NCI-H1092 treated with DMSO at 0.1 percent for 48 hours (cell line): ENCODE measurements around the gene RECK.
A peak's percentile ranks its signal among the peaks of the same experiment; 100 is the strongest.
"Not testable (repeated sequence)": the region's sequence is repeated elsewhere in the genome, so short reads cannot be mapped to it uniquely, and the experiment has no call there.

ENCODE experiments used
- DNase-seq: peaks from one replicate; lab custom pipeline; 2025; lab: John Stamatoyannopoulos, UW

RECK gene

DNA sequence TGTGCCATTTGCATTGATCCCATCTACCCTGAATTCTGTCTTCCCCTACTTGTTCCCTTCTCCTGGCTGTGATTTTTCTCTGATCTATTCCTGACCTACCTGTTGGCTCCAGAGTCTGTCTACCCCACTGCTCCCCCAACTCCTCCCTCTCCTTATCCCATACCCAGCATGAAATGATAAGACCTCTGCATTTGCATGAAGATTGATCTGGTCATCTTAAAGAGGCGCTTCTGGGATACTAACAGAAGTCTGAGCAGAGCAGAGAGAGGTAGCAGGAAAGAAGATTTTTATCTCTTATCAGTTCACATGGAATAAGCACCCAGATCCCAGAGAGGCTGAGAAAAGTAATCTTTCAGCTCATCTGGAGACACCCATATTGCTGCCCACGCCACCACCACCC is 81.5 kb downstream of the RECK start:
- no peak for DNase-seq

DNA sequence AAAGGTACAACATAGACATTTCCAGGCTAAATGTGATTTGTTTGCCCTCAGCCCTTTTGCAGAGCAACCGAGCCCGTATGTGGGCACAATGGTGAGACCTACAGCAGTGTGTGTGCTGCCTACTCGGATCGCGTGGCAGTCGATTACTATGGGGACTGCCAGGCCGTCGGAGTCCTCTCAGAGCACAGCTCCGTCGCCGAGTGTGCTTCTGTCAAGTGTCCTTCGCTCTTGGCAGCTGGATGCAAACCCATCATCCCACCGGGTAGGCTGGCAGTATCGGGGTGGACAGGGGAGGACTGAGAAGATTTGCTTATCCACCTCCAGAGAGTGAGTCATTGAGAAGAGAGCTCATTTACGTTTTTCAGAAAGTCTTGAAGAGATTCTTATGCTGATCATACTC is 82.0 kb downstream of the RECK start:
- DNase-seq = peak; percentile 53

DNA sequence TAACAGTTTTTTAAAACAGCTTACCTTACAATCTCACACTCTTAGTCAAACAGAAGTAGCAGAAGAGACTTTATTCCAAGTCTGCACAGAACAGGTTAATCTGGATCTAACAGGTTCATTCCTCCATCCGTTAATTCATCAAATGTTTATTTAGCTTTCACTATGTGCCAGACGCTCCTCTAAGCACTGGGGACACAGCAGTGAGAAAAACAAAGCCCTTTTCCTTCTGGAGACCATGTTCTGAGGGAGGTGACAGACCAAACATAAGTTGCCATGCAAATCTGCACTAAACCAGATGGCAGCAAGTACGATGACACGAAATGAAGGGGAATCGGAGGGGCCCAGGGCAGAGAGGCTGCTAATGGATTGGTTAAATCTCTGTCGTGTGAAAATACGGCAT is 82.8 kb downstream of the RECK start:
- DNase-seq = no peak

DNA sequence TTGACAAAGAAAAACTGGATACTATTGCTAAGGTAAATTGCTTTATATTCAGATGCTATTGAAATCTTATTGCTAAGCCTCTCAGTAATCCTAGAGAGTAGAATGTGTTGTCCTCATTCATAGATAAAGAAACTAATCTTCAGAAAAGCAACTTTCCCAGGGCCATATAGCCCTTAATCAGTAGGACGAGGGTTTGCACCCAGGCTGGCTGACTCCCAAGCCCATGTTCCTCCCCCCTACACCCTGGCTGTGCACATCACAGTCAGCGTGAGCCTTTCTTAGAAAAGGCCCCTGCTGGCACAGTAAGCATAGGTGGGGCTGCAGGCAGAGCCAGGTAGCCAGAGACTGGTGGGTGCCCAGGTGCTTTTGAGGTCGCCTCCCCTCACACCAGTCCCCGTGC is 84.0 kb downstream of the RECK start:
- no peak for DNase-seq

DNA sequence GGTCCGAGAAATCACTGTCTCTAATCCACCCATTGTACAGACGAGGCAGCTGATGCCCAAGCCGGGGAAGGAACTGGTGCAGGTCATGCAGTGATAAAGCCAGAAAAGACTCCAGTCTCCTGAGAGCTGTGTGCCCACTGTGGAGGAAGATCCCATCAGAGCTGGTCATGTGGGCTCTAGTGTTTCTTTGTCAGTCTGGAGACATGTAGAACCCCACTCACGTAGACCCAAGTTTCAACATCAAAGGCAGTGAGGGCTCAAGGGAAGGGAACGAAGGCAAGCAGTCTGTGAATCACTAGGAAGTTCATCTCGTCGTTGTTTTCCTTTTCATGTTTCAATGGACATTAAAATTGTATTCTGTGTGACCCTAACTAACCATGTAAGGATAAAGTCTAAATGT is 85.3 kb downstream of the RECK start:
- no peak for DNase-seq

DNA sequence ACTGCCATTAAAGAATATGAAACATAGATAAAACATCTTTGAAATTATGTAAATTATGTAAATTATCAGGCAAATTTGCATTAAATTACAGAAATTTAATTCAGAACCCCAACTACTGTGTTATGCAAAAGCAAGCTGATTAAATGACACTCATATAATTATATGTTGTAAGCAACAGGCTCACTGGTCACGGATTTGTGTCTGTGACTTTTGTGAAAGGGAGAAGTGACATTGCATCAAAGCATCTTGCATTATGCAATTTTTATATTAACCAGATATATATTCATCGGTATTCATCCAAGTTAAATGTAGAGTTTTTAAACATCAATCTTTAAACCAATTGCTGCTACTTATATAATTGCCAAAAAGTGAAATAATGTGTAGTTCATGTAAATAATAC is 86.8 kb downstream of the RECK start:
- DNase-seq = no peak

DNA sequence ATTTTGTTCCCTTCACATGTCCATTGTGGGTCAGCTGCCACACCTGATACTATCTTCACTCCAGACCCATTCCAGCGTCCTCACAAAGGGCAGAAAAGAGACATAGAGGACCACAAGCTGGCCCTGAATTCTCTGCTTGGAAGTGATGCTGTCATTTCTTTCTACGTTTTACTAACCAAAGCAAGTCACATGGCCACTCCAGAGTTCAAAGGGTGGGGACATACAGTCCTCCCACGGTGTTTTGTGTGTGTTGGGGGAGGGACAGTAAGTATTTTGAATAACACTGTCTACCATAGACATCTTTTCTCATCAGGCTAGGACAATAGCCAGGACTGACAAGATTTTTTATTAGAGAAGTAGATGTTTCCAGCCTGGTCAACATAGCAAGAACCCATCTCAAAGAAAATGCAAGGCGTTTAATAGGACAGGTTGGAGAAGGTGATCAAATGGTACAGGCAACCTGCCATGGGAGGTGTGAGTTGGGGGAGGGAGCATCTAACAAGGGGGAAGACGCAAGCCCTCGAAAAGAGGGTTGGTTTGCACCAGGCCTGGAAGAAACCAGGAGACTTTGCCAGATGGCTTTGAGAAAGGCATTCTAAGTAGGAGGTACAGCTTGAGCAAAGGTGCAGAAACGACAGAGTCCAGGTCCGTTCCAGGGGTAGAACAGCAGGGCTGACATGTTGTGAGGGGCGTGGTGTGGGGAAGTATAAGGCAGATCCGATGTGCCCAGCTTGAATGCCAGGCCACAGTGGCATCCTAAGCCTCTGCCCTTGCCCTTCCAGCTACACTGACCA is 88.5 kb downstream of the RECK start:
- no peak for DNase-seq

DNA sequence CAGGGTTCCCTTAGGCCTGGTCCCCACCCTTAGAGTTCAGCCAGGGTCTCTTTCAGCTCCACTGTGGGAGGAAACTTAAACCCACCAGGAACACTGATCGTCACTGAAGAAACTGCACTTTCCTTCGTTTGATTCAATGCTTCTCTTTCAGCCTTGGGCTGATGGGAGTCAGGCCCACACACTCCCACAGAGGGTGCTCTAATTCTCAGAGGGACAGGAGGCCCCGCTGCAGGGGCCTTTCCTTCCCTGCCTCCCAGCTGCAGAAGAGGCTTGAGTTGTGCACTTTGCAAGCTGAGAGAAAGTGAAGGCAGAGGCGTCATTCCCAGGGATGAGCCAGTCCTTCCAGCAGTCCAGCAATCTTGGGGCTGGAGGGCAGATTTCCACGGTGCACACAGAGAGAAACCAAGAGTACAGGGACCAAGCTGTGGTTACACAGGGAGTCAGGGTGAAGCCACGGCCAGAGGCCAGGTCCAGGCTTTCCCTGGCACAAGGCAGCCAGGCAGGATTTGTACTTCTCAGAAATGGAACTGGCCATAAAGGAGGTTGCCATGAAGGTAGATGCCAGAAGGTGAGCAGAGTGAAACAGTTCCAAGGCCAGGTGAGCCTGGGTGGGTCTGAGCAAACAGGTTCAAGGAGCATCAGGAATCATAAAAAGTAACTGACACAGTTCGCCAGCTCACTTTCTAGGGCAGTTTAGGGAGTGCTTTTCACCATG is 89.5 kb downstream of the RECK start:
- no peak for DNase-seq

DNA sequence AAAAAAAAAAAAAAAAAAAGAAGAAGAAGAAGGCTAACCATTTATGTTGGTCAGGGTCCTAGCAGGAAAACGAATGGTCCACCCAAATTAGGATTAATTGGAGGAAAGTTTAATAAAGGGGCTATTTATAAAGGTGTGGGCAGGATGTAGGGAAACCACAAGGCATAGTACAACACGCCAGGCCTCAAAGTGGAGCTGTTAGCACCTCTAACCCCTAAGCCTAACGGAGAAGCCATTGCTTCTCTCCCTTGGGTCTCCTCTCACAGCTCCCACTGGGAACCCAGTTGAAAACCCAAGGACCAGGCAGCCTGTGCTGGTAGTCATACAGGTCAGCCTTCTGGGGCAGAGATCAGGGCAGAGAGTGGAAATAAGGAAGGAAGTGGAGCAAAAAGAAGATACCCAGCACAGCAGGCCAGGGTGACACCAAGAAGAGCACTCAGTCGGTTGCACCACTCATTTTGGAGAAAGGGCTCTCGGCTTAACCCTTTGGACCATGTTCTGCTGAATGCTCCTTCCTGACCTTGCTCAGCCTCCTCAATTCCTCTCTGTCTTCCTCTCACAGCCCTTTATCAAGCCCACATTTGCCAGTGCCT is 91.0 kb downstream of the RECK start:
- no peak for DNase-seq

DNA sequence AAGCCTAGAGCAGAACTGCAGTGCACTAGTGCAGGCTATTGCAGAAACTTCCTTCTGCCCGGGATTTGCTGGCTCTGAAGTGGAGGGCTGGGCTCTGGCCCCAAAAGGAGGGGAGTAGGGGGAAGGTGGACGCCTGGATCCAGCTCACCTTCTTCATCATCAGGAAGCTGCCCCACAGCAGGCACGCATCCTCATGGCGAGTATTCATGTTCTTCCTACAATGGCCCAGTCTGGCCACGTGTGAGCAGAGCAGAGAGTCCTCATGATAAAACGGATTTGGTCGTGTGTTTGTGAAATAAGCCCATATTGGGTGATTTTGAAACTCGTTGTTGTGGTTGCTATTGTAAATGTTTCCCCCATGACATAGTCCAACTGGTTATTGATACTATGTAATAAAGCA is 91.6 kb downstream of the RECK start:
- DNase-seq = no peak

DNA sequence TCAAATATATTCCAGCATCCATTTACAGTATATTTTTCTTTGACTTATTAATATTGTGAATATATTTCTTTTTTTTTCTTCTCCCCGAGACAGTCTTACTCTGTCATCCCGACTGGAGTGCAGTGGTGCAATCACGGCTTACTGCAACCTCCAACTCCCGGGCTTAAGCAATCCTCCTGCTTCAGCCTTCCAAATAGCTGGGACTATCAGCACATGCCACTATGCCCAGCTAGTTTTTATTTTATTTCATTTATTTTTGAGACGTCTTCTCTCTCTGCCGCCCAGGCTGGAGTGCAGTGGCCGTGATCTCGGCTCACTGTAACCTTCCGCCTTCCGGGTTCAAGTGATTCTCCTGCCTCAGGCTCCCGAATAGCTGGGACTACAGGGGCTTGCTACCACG is 92.4 kb downstream of the RECK start:
- DNase-seq = no peak

DNA sequence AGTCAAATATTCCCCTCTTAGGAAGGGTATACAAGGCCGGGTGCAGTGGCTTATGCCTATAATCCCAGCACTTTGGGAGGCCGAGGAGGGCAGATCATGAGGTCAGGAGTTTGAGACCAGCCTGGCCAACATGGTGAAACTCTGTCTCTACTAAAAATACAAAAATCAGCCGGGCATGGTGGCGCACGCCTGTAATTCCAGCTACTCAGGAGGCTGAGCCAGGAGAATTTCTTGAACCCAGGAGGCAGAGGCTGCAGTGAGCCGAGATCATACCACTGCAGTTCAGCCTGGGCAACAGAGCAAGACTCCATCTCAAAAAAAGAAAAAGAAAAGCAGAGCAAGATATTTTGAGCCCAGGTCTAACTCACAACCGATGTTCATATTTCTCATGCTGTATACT is 95.0 kb downstream of the RECK start:
- DNase-seq = not testable (repeated sequence)

DNA sequence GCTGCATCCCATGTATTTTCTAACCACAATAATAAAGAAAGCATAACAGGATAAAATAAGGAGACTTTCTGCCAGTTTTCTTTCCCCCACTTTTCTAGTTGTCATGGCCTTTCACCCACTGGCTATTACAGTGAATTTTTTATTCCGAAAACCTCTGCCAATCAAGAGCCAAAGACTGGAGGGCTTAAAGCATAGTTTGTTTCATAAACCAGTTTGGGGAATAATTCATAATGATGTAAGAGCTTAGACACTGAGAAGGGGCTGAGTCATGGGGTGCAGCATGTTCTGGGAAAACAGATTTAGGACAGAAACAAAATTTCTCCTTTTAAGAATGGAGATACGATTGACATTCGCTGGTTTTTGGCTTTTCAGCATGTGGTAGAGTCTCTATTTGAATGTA is 95.4 kb downstream of the RECK start:
- no peak for DNase-seq

DNA sequence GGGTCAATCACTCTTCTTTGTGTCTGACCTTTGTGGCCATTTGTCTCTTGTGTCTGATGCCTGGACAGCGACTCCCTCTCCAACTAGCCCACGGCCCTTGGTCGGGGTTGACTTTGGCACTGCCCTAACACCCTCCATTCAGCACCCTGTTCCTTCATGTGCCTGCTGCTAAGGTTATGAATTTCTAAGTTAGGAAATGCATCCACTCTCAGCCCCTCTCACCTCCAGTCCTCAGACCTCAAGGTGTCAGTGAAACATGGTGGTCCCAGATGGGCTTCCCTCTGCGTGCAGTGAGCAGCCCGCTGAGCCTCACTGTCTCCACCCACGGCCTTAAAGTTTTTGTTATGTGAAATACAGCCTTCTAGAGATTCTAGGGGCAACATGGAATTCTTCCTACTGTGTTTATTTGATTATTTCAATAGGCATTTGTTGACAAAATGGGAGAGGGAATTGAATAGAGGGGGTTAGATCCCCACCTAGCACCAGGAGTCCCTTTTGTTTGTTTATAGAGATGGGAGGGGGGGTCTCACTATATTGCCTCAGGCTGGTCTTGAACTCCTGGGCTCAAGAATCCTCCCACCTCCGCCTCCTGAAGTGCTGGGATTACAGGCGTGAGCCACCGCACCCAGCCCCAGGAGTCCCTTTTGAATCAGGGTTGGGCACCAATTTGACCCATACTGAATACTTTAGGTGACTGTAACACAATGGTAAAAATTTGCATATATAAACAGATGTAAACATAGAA is 98.2 kb downstream of the RECK start:
- DNase-seq = no peak

DNA sequence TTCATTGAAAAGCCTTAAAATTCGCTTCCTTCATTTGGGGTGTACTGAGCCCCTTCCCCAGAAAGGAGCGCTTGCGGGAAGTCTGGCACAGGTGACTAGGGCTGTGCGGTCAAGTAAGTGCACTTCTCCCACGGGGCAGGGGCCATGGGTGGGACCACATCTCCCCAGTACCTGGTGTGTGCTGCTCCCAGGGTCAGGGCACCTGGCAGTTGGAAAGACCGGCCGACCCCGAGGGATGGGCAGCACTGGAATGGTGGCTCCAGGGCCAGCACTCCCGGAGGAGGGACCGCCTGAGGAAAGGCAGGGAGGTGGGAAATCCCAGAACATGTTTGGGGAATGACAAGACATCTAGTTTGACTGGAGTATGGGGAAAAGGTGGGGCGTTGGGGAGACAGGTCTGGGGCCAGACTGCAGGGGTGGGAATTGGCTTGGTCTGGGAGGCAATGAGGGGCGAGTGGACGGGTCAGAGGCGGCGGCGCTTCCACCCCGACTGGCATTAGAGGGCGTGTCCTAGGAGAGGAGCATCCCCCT is 99.1 kb downstream of the RECK start:
- DNase-seq = no peak

DNA sequence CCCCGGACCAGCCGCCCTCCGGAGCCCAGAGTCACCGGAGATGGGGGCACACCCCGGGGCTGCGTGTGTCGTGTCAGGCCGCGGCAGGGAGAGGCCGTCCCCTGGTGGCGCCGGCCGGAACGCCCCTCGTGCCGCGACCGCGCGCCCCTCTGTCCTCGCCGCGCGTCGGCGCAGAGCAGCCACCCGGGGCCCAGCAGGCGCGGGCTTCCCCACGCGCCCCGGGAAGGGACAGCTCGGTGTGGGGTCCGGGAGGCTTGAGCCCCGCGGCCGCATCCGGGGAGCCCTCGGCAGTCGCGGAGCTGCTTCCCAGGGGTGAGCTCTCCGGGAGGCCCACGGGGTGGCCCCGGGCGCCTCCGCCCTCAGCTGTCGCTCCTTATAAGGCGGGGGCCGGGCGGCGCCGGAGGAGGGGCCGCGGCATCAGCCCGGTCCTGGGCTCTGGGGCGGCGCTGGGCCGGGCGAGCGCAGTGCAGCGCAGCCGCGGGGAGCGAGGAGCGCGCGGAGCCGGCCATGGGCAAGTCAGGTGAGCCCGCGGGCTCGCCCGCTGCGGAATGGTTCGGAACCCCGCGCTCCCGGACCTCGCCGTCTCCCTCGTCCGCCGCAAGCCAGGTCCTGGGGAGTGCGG is 99.7 kb downstream of the RECK start, which contains the start of gene GLIPR2:
GLIPR2 (plus strand) TSS at position 462 of the 622 bp plus-strand sequence; CDS start at position 508, 46 bp downstream.
- DNase-seq = peak; percentile 56

DNA sequence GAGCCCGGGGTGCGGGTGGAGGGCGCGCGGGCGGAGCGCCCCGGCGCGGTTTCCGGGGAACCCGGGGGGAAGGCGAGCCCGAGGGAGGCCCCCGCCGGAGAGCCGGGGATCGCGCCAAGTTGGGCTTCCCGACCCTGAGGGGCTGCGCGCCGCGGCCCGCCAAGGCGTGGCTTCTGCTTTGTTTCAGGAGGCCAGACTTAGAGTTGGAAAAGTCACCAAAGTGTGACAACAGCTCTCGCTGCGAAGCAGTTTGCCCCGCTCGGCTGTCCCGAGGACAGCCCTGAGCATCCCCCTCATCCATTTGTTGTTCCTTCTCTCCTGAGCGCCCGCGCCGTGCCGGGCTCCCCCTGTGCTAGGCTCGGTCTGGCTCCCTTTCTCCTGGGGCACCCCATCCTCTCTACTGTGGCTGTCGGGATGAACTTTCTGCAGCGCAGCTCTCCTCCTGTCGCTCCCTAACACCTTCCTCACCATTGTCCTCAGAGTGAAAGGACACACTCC is 100.2 kb downstream of the RECK start:
- peak; percentile 19 for DNase-seq

DNA sequence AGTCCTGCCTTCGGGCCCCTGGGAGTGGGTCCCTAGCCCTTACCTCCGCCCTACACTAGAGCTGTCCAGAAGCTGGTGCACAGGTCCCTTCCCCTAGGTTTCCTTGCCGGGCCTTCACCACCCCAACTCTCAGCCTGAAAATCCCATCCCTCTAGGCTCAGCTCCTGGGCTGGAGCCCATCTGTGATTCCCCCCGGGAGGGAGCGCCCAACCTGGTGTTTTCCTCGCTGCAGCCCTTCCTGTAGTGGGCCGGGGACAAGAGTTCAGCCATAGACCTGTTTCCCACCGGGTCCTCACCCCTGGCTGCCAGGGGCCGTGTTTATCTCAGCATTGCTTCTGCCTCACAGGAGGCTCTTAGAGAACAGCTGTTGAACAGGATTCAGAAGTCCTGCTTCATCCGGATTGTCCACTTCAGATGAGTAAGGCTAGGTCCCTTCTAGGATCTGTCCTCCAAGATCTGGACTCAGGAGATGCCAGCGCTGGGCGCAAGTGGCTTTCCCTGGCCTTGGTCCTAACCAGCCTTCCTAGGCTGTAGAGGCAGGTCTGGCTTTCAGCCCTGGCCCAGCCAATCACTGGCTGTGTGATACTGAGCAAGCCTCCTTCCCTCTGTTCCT is 100.8 kb downstream of the RECK start:
- DNase-seq = no peak

DNA sequence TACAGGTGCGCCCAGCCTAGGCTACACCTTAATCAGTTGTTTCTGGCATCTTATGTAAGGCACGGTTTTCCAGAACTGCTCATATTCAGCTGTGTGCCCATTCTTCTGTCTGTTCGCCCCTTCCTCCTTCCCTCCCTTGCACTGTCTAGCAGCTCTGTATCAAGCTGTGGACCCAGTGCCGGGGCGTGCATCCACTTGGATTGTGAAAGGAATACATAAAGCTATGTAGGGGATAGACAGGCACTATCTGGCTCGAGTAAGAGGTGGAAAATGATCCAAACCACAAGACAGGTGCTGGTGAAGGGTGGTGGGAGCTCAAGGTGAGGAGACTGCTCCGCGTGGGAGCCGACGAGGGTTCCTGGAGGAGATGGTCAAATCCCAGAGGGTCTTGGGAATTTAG is 101.8 kb downstream of the RECK start:
- no peak for DNase-seq

DNA sequence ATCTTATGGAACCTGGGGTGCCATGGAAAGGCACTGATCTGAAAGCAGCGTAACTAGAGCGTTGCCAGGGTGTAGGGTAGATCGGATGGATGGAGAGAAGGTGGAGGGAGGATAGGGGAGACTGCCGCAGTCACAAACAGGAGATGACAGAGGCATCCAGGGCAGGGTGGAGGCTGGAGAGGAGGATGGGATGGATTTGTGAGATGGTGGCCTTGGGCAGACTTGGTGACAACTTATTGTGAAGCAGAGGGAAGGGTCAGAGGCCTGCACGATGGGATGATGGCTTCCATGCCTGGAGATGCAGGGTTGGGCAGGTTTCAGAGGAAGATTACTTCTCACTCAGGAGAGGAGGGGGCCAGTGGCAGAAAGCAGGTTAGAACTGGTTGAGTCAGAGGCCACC is 102.2 kb downstream of the RECK start:
- DNase-seq = no peak
